HL-60/S4 treated with phorbol 12-myristate 13-acetate at 8.2 ng/mL for 4 days and 3 days (cell line): ENCODE results near the gene CEACAM8.
"Not testable (repeated sequence)": the region's sequence is repeated elsewhere in the genome, so short reads cannot be mapped to it uniquely, and the experiment has no call there.

Experiments used
- in situ Hi-C: fragments of 300-500 bp; cut with MboI; formaldehyde crosslinking; loops from 2 replicates; pipeline ENCODE4 v1.15.0; 2022; ENCODE audit warnings: low sequenced_read_pairs

Gene CEACAM8

DNA sequence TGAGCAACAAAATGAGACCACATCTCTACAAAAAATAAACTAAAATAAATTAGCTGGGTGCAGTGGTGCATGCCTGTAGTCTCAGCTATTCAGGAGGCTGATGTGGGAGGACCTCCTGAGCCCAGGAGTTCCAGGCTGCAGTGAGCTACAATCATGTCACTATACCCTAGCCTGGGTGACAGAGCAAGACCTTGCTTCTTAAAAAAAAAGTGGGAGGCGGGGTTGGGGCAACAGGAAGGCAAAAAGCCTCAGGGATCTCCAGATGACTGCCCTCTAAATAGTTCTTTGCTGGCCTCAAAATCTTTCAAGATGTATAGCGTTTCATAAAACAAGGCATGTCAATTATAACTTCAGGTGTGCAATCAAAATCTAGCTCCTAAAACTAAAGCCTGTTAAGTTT, 18.5 kb downstream of the CEACAM8 start:
- in situ Hi-C loops: no loop called here

DNA sequence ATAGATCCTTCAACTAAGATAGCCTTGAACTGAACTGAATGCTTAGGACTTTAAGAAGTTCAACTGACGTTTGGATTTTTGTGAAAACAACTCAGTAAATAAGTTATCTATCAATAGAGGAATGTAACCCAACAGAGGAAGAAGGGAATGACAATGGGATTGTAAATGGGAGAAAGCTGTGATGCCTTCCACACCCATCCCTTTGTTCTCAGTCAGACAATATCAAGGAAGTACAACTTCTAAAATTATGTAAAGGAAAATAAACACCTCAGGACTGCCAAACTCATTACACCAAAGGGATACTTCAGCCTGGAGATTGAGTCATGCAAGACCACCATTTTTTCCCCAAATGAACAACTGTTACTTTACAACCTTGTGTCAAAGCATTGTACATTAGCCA, 21.1 kb downstream of the CEACAM8 start:
- in situ Hi-C loops: no loop called here

GRCh38 chr19:42571116-42571515, 23.6 kb downstream of the CEACAM8 start:
- in situ Hi-C loops: no loop called here

DNA sequence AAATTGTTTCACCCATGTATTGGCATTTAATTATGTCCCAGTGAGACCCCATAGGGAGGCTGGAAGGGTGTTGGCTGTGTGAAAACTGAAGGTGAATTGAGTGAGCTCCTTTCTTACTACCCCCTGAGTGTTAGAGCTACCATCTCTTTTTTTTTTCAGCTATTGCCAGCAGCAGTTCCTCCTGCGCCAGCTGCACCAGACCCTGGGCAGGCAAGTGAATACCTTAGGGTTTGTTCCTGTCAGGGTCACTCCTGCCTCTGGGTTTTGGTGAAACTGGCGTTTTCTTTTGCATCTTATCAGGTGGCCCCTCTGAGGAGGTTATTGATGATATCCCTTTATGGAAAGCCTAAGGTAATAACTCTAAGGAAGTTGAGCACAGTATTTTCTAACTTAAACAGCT, 25.5 kb downstream of the CEACAM8 start:
- in situ Hi-C loops: no loop called here

DNA sequence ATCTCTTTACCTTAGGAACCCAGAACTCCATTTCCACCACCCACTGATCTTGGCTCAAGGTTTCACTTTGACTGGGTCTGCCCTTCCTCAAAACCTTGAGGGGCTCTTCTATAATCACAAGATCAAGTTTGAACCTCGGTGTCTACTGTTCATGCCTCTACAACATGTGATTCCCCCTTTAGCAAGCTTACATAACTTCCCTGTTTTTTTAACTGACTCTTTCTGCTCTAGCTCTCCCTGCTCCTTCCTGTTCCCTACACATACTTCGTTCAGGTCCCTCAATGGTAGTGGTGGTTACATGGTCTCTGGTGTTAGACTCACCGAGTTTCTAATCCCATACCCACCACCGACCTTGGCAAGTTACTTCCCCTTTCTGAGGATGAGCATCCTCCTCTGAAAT, 26.7 kb downstream of the CEACAM8 start:
- in situ Hi-C loops: no loop called here

DNA sequence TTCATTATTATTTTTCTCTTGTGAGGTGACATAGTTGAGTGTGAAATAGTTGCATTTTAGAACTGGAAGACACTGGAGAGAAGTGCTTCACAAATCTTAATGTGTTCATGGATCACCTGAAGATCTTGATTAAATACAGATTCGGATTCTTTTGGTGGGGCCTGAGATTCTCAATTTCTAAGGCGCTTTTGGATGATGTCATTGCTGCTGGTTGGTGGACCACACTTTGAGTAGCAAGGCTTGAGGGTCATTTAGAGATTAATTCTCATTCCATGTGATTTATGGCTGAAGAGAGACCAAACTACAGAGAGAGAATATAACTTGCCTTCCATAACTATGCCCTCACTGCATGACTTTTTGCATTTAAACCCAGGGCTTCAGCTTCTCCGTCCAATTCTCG, 27.2 kb downstream of the CEACAM8 start:
- in situ Hi-C loops: no loop called here

GRCh38 chr19:42563352-42564210, 31.1 kb downstream of the CEACAM8 start:
- in situ Hi-C loops: no loop called here

DNA sequence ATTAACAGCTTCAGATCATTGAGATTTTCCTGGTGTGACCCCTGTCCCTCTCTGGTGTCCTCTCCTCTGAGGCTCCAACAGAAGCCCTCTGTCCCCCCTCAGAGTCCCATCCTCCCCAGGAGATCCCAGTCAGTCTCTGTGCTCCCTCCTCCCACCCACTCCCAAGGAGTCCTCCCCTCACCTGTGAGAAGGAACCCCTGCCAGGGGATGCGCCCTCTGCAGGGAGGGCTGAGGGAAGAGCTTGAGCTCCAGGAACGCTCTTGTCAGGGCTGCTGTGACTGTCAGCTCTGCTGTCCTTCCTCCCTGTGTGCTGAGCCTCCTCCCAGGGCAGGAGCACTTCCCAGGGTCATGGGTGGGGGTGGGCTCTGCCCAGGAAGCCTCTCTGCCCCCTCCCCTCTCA, 33.2 kb downstream of the CEACAM8 start:
- in situ Hi-C loops: no loop called here

GRCh38 chr19:42560731-42561130, 34.0 kb downstream of the CEACAM8 start:
- in situ Hi-C loops: no loop called here

GRCh38 chr19:42558450-42559150, 36.1 kb downstream of the CEACAM8 start:
- in situ Hi-C loops: no loop called here

GRCh38 chr19:42557386-42557871, 37.3 kb downstream of the CEACAM8 start:
- in situ Hi-C loops: not testable (repeated sequence)

- in situ Hi-C loops: no loop called here
Measured at GRCh38 chr19:42555801-42556200, 38.9 kb downstream of the CEACAM8 start.

GRCh38 chr19:42555317-42555716, 39.4 kb downstream of the CEACAM8 start:
- in situ Hi-C loops: no loop called here

GRCh38 chr19:42554046-42554575, 40.6 kb downstream of the CEACAM8 start:
- in situ Hi-C loops: no loop called here

- in situ Hi-C loops: no loop called here
Measured at GRCh38 chr19:42553292-42554045, 41.3 kb downstream of the CEACAM8 start.

GRCh38 chr19:42552086-42553065, 42.3 kb downstream of the CEACAM8 start:
- in situ Hi-C loops: no loop called here

GRCh38 chr19:42550521-42550920, 44.2 kb downstream of the CEACAM8 start:
- in situ Hi-C loops: not testable (repeated sequence)

DNA sequence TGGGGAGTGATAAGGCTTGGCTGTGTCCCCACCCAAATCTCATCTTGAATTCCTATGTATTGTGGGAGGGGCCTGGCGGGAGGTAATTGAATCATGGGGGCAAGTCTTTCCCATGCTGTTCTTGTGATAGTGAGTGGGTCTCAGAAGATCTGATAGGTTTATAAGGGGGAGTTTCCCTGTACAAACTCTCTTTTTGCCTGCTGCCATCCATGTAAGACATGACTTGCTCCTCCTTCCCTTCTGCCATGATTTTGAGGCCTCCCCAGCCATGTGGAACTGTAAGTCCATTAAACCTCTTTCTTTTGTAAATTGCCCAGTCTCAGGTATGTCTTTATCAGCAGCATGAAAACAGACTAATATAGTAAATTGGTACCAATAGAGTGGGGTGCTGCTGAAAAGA, 45.7 kb downstream of the CEACAM8 start:
- in situ Hi-C loops: not testable (repeated sequence)

GRCh38 chr19:42548552-42548951, 46.2 kb downstream of the CEACAM8 start:
- in situ Hi-C loops: no loop called here

- in situ Hi-C loops: no loop called here
Measured at GRCh38 chr19:42547929-42548328, 46.8 kb downstream of the CEACAM8 start.
